Common myeloid progenitor, CD34-positive (primary cell): ENCODE data around the gene PDE4D.

Source experiments
- CTCF ChIA-PET: fragments of 350-600 bp; sonication (Branson Sonifier 250); formaldehyde crosslinking; loops from one replicate; lab custom pipeline; 2021; ENCODE audit warnings: antibody characterized with exemption; lab: Charles Lee
- POLR2A ChIA-PET: fragments of 350-600 bp; sonication (Branson Sonifier 250); formaldehyde crosslinking; loops from one replicate; lab custom pipeline; 2021; ENCODE audit warnings: antibody characterized with exemption; lab: Charles Lee
- DNase-seq, 3 donors: peaks; one replicate each; pipeline versions ENCODE4 v3.0.0 to v3.0.0-alpha.2; 2013
- H3K27ac ChIP-seq, 2 experiments: 1 replicate in 1 of 2; 2 replicates in 1 of 2; pipeline ENCODE4 v1.7.0; 2013; ENCODE audit warnings: inconsistent platforms in 2 of 2, low read length in 2 of 2, mild to moderate bottlenecking in 2 of 2, low read depth in 1 of 2, moderate library complexity in 1 of 2; ENCODE audit not compliant: severe bottlenecking in 2 of 2, insufficient read depth in 1 of 2, poor library complexity in 1 of 2
- H3K27me3 ChIP-seq, 5 experiments: replicated peaks in 2 of 5; 1 replicate in 3 of 5; 2 replicates in 2 of 5; pipeline versions ENCODE4 v1.6.1 to v1.7.0; 2013; ENCODE audit warnings: low read length in 4 of 5, mild to moderate bottlenecking in 2 of 5, moderate library complexity in 2 of 5, inconsistent platforms in 1 of 5; ENCODE audit not compliant: insufficient read depth in 5 of 5, control insufficient read depth in 4 of 5
- H3K36me3 ChIP-seq, 4 experiments: 1 replicate in 2 of 4; 2 replicates in 2 of 4; pipeline versions ENCODE4 v1.6.1 to v1.7.0; 2013; ENCODE audit warnings: low read length in 3 of 4, control low read depth in 1 of 4, mild to moderate bottlenecking in 1 of 4; ENCODE audit not compliant: control insufficient read depth in 4 of 4, insufficient read depth in 4 of 4
- H3K4me1 ChIP-seq, 4 experiments: 1 replicate in 3 of 4; 2 replicates in 1 of 4; pipeline versions ENCODE4 v1.6.1 to v1.7.1; 2013; ENCODE audit warnings: low read length in 3 of 4, mild to moderate bottlenecking in 3 of 4, control low read depth in 1 of 4, inconsistent platforms in 1 of 4, moderate library complexity in 1 of 4; ENCODE audit not compliant: control insufficient read depth in 4 of 4, insufficient read depth in 4 of 4; ENCODE audit errors: control extremely low read depth in 1 of 4
- H3K4me3 ChIP-seq, 7 experiments: 1 replicate in 4 of 7; 2 replicates in 3 of 7; pipeline versions ENCODE4 v1.5.1 to v1.7.0; 2013; ENCODE audit warnings: mild to moderate bottlenecking in 7 of 7, low read length in 6 of 7, moderate library complexity in 6 of 7, inconsistent platforms in 2 of 7, low read depth in 2 of 7, control low read depth in 1 of 7; ENCODE audit not compliant: insufficient read depth in 4 of 7, control insufficient read depth in 1 of 7; ENCODE audit errors: extremely low read depth in 1 of 7
- H3K9me3 ChIP-seq, 5 experiments: 1 replicate in 4 of 5; 2 replicates in 1 of 5; pipeline versions ENCODE4 v1.6.1 to v1.7.1; 2013; ENCODE audit warnings: low read length in 4 of 5, mild to moderate bottlenecking in 2 of 5, inconsistent platforms in 1 of 5, low read depth in 1 of 5, moderate library complexity in 1 of 5; ENCODE audit not compliant: control insufficient read depth in 4 of 5, insufficient read depth in 2 of 5; ENCODE audit errors: control extremely low read depth in 1 of 5
- WGBS: methylation state at CpG from one replicate; pipeline ENCODE4 v1.1.5; 2013; ENCODE audit not compliant: insufficient coverage; 5-methylcytosine and 5-hydroxymethylcytosine counted together

Gene PDE4D

GRCh38 chr5:59149827-59150226 is 743.7 kb downstream of the PDE4D start:
- H3K9me3 ChIP-seq: no peaks in the 10 kb centered on the region
- no peak for DNase-seq
- H3K36me3 ChIP-seq: no peaks in the 10 kb centered on the region
- peaks cover 1 to 10% (median 4%) of the 10 kb centered on the region in 4 experiments for H3K4me1 ChIP-seq
- POLR2A ChIA-PET: no interaction called here
- no peak overlapping the region for H3K27ac ChIP-seq
- CTCF ChIA-PET: no interaction called here
- H3K27me3 ChIP-seq: no peaks in the 10 kb centered on the region
- H3K4me3 ChIP-seq: no peak overlapping the region
- 100% methylated on average over 1 of the region's 1 CpG for WGBS

- peaks cover 1 to 10% (median 4%) of the 10 kb centered on the region in 4 experiments for H3K4me1 ChIP-seq
- no peaks in the 10 kb centered on the region for H3K27me3 ChIP-seq
- 100% methylated on average over 2 of the region's 4 CpGs for WGBS
- H3K36me3 ChIP-seq: no peaks in the 10 kb centered on the region
- H3K9me3 ChIP-seq: no peaks in the 10 kb centered on the region
- DNase-seq: no peak
- H3K27ac ChIP-seq: no peak overlapping the region
- H3K4me3 ChIP-seq: no peak overlapping the region
- ChIA-PET POLR2A (no interaction called here), CTCF (no interaction called here)
Measured at GRCh38 chr5:59149271-59149670, 744.3 kb downstream of the PDE4D start.

GRCh38 chr5:59146729-59147128 is 746.8 kb downstream of the PDE4D start:
- ChIA-PET CTCF (no interaction called here), POLR2A (no interaction called here)
- Histone ChIP-seq H3K36me3 (no peaks in the 10 kb centered on the region), H3K27me3 (no peaks in the 10 kb centered on the region), H3K4me3 (no peak overlapping the region), H3K9me3 (no peaks in the 10 kb centered on the region), H3K27ac (no peak overlapping the region), H3K4me1 (no peaks in the 10 kb centered on the region)
- 100% methylated on average over 2 of the region's 3 CpGs for WGBS
- DNase-seq: no peak

- Histone ChIP-seq H3K27me3 (no peaks in the 10 kb centered on the region), H3K4me3 (no peak overlapping the region), H3K9me3 (no peaks in the 10 kb centered on the region), H3K4me1 (no peaks in the 10 kb centered on the region), H3K27ac (no peak overlapping the region), H3K36me3 (no peaks in the 10 kb centered on the region)
- WGBS: 89% methylated on average over 1 of the region's 3 CpGs
- DNase-seq: no peak
- POLR2A ChIA-PET: interaction anchor here (0.6 kb wide), 1 partner anchor 38 kb away, joined by 7 read pairs; no protein-coding TSS in a partner anchor
- CTCF ChIA-PET: interaction anchor here (0.7 to 1.8 kb wide), 2 partner anchors 16 to 501 kb away, joined by 3 to 4 read pairs; no protein-coding TSS in a partner anchor
Measured at GRCh38 chr5:59143926-59144333, 749.6 kb downstream of the PDE4D start.

- Histone ChIP-seq H3K4me1 (no peaks in the 10 kb centered on the region), H3K4me3 (no peak overlapping the region), H3K27me3 (no peaks in the 10 kb centered on the region), H3K9me3 (no peaks in the 10 kb centered on the region), H3K27ac (no peak overlapping the region), H3K36me3 (no peaks in the 10 kb centered on the region)
- CTCF ChIA-PET: no interaction called here
- POLR2A ChIA-PET: no interaction called here
- DNase-seq: no peak
Measured at GRCh38 chr5:59142927-59143326, 750.6 kb downstream of the PDE4D start.

GRCh38 chr5:59142138-59142537 is 751.4 kb downstream of the PDE4D start:
- Histone ChIP-seq H3K9me3 (no peaks in the 10 kb centered on the region), H3K4me3 (no peak overlapping the region), H3K4me1 (no peaks in the 10 kb centered on the region), H3K27me3 (no peaks in the 10 kb centered on the region), H3K27ac (no peak overlapping the region), H3K36me3 (no peaks in the 10 kb centered on the region)
- DNase-seq: no peak
- CTCF ChIA-PET: no interaction called here
- POLR2A ChIA-PET: no interaction called here
- WGBS: 100% methylated on average over 1 of the region's 2 CpGs

GRCh38 chr5:59140133-59140532 is 753.4 kb downstream of the PDE4D start:
- no peaks in the 10 kb centered on the region for H3K4me1 ChIP-seq
- H3K36me3 ChIP-seq: no peaks in the 10 kb centered on the region
- no peaks in the 10 kb centered on the region for H3K27me3 ChIP-seq
- DNase-seq: no peak
- H3K27ac ChIP-seq: no peak overlapping the region
- H3K4me3 ChIP-seq: no peak overlapping the region
- no peaks in the 10 kb centered on the region for H3K9me3 ChIP-seq
- CTCF ChIA-PET: no interaction called here
- POLR2A ChIA-PET: no interaction called here
- 100% methylated on average over 1 of the region's 2 CpGs for WGBS
